GM23338 (cell line): ENCODE measurements around the gene RHOT1. TPM values are rescaled to one million over a fixed set of nuclear protein-coding genes. Genes with fewer than 3 reads are reported as not detected.
"Not testable (repeated sequence)": the region's sequence is repeated elsewhere in the genome, so short reads cannot be mapped to it uniquely, and the experiment has no call there.

Experiments used
- ATAC-seq: fragments of 200-7000 bp; cut with Tn5 transposase; 3 replicates; pipeline ENCODE4 v1.9.1; 2020
- DNase-seq: peaks from one replicate; pipeline ENCODE4 v3.0.0-alpha.2; 2015; ENCODE audit warnings: low spot score
- H2AFZ ChIP-seq: fragments of 200-600 bp; sonication (generic); 2 replicates; pipeline ENCODE4 v1.8.0; 2016; ENCODE audit warnings: antibody characterized with exemption, mild to moderate bottlenecking, moderate library complexity
- H3F3A ChIP-seq: fragments of 200-600 bp; sonication (generic); replicated peaks from 2 replicates; pipeline ENCODE4 v1.8.0; 2017; ENCODE audit warnings: antibody characterized with exemption, mixed run types, low read depth
- H3K27ac ChIP-seq: fragments of 200-600 bp; sonication (generic); 2 replicates; pipeline ENCODE4 v1.6.1; 2016; ENCODE audit warnings: low read depth
- H3K27me3 ChIP-seq: fragments of 200-600 bp; sonication (generic); 2 replicates; pipeline ENCODE4 v1.8.0; 2016; ENCODE audit warnings: mild to moderate bottlenecking, mixed run types, moderate library complexity; ENCODE audit not compliant: insufficient read depth
- H3K36me3 ChIP-seq: fragments of 200-600 bp; sonication (generic); 2 replicates; pipeline ENCODE4 v1.8.0; 2016; ENCODE audit warnings: mild to moderate bottlenecking; ENCODE audit not compliant: insufficient read depth
- H3K4me1 ChIP-seq: fragments of 200-600 bp; sonication (generic); 2 replicates; pipeline ENCODE4 v1.8.0; 2016; ENCODE audit warnings: mild to moderate bottlenecking, moderate library complexity; ENCODE audit not compliant: insufficient read depth
- H3K4me2 ChIP-seq: fragments of 200-600 bp; sonication (generic); 2 replicates; pipeline ENCODE4 v1.7.1; 2017; ENCODE audit warnings: mixed run types
- H3K4me3 ChIP-seq: fragments of 200-600 bp; sonication (generic); 2 replicates; pipeline ENCODE4 v1.6.1; 2016; ENCODE audit warnings: mixed run types
- H3K79me2 ChIP-seq: fragments of 200-600 bp; sonication (generic); replicated peaks from 2 replicates; pipeline ENCODE4 v1.8.0; 2017; ENCODE audit warnings: mild to moderate bottlenecking; ENCODE audit not compliant: insufficient read depth
- H3K9me2 ChIP-seq: fragments of 200-600 bp; sonication (generic); 2 replicates; pipeline ENCODE4 v1.8.0; 2017; ENCODE audit not compliant: insufficient read depth
- H4K20me1 ChIP-seq: fragments of 200-600 bp; sonication (generic); replicated peaks from 2 replicates; pipeline ENCODE4 v1.8.0; 2017; ENCODE audit warnings: mild to moderate bottlenecking; ENCODE audit not compliant: insufficient read depth
- H3K27ac Mint-ChIP-seq: 2 replicates; pipeline ENCODE4 v1.8.0; 2020; ENCODE audit warnings: inconsistent platforms, mild to moderate bottlenecking, moderate library complexity, mixed read lengths
- H3K27me3 Mint-ChIP-seq: 3 replicates; pipeline ENCODE4 v1.8.0; 2022; ENCODE audit warnings: low read depth, mild to moderate bottlenecking, moderate library complexity, mixed read lengths, inconsistent platforms; ENCODE audit not compliant: insufficient read depth, poor library complexity
- H3K36me3 Mint-ChIP-seq: 3 replicates; pipeline ENCODE4 v1.8.0; 2021; ENCODE audit warnings: low read depth, mild to moderate bottlenecking, inconsistent platforms, moderate library complexity, mixed read lengths
- H3K4me1 Mint-ChIP-seq: 3 replicates; pipeline ENCODE4 v1.8.0; 2020; ENCODE audit warnings: mild to moderate bottlenecking, inconsistent platforms, mixed read lengths
- H3K4me3 Mint-ChIP-seq: 3 replicates; pipeline ENCODE4 v1.8.0; 2021; ENCODE audit warnings: moderate library complexity, mild to moderate bottlenecking, inconsistent platforms, mixed read lengths
- H3K9me3 Mint-ChIP-seq: 3 replicates; pipeline ENCODE4 v1.8.0; 2020; ENCODE audit warnings: moderate library complexity, mild to moderate bottlenecking, inconsistent platforms, mixed read lengths
- CTCF ChIP-seq, 2 experiments: fragments of 200-600 bp in 1 of 2; sonication (generic) in 1 of 2; conservative IDR thresholded peaks; 2 replicates each; pipeline versions ENCODE4 v1.5.1 to v1.6.1; 2016 to 2017; ENCODE audit warnings: antibody characterized with exemption in 2 of 2, low read depth in 2 of 2, mild to moderate bottlenecking in 2 of 2, moderate library complexity in 1 of 2
- EZH2 ChIP-seq: fragments of 200-600 bp; sonication (generic); IDR thresholded peaks from one replicate; pipeline ENCODE4 v1.8.0; 2017; ENCODE audit warnings: antibody characterized with exemption, mild to moderate bottlenecking, low read depth; ENCODE audit not compliant: unreplicated experiment
- JUNB ChIP-seq: IDR thresholded peaks from one replicate; pipeline ENCODE4 v1.6.1; 2016; ENCODE audit warnings: antibody characterized with exemption; ENCODE audit not compliant: unreplicated experiment
- POLR2AphosphoS5 ChIP-seq: IDR thresholded peaks from 2 replicates; pipeline ENCODE4 v1.6.1; 2016; ENCODE audit warnings: antibody characterized with exemption, low read depth
- polyA plus RNA-seq: library from polyadenylated mRNA; unstranded; fragments of >200 nt; fragmentation: Nextera tagmentation; extraction: Ambion mirVana; gene quantifications from 2 replicates; pipeline ENCODE4 v1.2.1, GENCODE V29; 2016
- total RNA-seq: library from RNA; depleted of rRNA; stranded (reverse); fragments of >200 nt; shearing (Covaris generic); gene quantifications from 2 replicates; pipeline ENCODE4 v1.2.3, GENCODE V29; 2014

Gene RHOT1
- total and polyA plus RNA-seq, 2 experiments from 2014 or later: 40.8 to 53.5 TPM

- no peaks in the 10 kb centered on the region for H4K20me1 ChIP-seq
- H3K4me3 ChIP-seq: no peak overlapping the region
- Mint-ChIP-seq H3K4me3 (no peak overlapping the region), H3K27ac (no peak overlapping the region), H3K27me3 (peaks cover 7% of the 10 kb centered on the region), H3K36me3 (no peaks in the 10 kb centered on the region), H3K4me1 (peaks cover 33% of the 10 kb centered on the region), H3K9me3 (no peaks in the 10 kb centered on the region)
- ATAC-seq (no peak), DNase-seq (no peak)
- H3K27ac ChIP-seq: no peak overlapping the region
- H3K36me3 ChIP-seq: no peaks in the 10 kb centered on the region
- H3F3A ChIP-seq: peaks cover 21% of the 10 kb centered on the region; the same call in 1 of the 2 replicates
- no peaks in the 10 kb centered on the region for H3K27me3 ChIP-seq
- H2AFZ ChIP-seq: no peak overlapping the region
- H3K79me2 ChIP-seq: no peaks in the 10 kb centered on the region
- H3K4me2 ChIP-seq: no peak overlapping the region
- peaks cover 19% of the 10 kb centered on the region for H3K4me1 ChIP-seq
- H3K9me2 ChIP-seq: no peaks in the 10 kb centered on the region
- TF ChIP-seq CTCF (conservative IDR thresholded peaks at IDR 0.05; ENCODE audit: low read depth in 2 of 2) (peak; percentile 50 to 55), EZH2 (no peak)
These were observed 29.9 kb upstream of the RHOT1 start for GRCh38 chr17:32112416-32112815.

- Histone ChIP-seq H2AFZ (peak overlapping the region; percentile 56), H3K4me2 (no peak overlapping the region), H3K4me3 (no peak overlapping the region), H3K36me3 (no peaks in the 10 kb centered on the region), H3K27ac (no peak overlapping the region), H3K27me3 (no peaks in the 10 kb centered on the region), H3K79me2 (no peaks in the 10 kb centered on the region), H4K20me1 (no peaks in the 10 kb centered on the region), H3K4me1 (peaks cover 5% of the 10 kb centered on the region), H3K9me2 (no peaks in the 10 kb centered on the region), H3F3A (peaks cover 17% of the 10 kb centered on the region; the same call in 1 of the 2 replicates)
- no peaks in the 10 kb centered on the region for H3K36me3 Mint-ChIP-seq
- H3K4me1 Mint-ChIP-seq: peaks cover 22% of the 10 kb centered on the region
- ATAC-seq: no peak
- TF ChIP-seq JUNB: no peak
- TF ChIP-seq POLR2AphosphoS5: 0 out of 2 replicates have a peak, but pooled peaks have one; percentile 22
- peaks cover 7% of the 10 kb centered on the region for H3K27me3 Mint-ChIP-seq
- peak overlapping the region; percentile 83; the same call in 1 of the 2 replicates for H3K27ac Mint-ChIP-seq
- no peaks in the 10 kb centered on the region for H3K9me3 Mint-ChIP-seq
- no peak overlapping the region for H3K4me3 Mint-ChIP-seq
- no peak for DNase-seq
These were observed 27.8 kb upstream of the RHOT1 start for GRCh38 chr17:32114536-32114935.

- H2AFZ ChIP-seq, ATAC-seq, H3K27me3 ChIP-seq, H3K27ac ChIP-seq, H3K9me2 ChIP-seq, H3K4me1 ChIP-seq, H3K36me3 Mint-ChIP-seq, H3K27ac Mint-ChIP-seq, H3K79me2 ChIP-seq, H3K9me3 Mint-ChIP-seq, DNase-seq, H3K4me3 ChIP-seq, H4K20me1 ChIP-seq, H3K4me2 ChIP-seq, H3K36me3 ChIP-seq, H3K4me3 Mint-ChIP-seq, H3K27me3 Mint-ChIP-seq: not testable (repeated sequence)
- peaks cover 15% of the 10 kb centered on the region; the same call in 1 of the 2 replicates for H3F3A ChIP-seq
- H3K4me1 Mint-ChIP-seq: peaks cover 21% of the 10 kb centered on the region
These were observed 26.8 kb upstream of the RHOT1 start for GRCh38 chr17:32115546-32115945.
